ENCODE results near the gene METTL25. TPM values are rescaled to one million over a fixed set of nuclear protein-coding genes. Genes with fewer than 3 reads are reported as not detected.

METTL25 gene
- total RNA-seq, 2 donors from 2014 or later: 16.0 to 20.8 TPM

- Histone ChIP-seq H3K27ac (no peak overlapping the region), H3K27me3 (replicated peaks; ENCODE audit: insufficient read depth) (no peaks in the 10 kb centered on the region), H3K9me3 (no peaks in the 10 kb centered on the region), H3K36me3 (no peaks in the 10 kb centered on the region), H3K4me1 (replicated peaks) (no peaks in the 10 kb centered on the region), H3K4me3 (no peak overlapping the region)
- intact Hi-C loops (cut with DNase I): no loop called here
- DNase-seq (ENCODE audit: low spot score): no peak
- TF ChIP-seq POLR2A (IDR thresholded peaks at IDR 0.05) (no peak), CTCF (IDR thresholded peaks at IDR 0.05) (no peak), POLR2AphosphoS5 (IDR thresholded peaks at IDR 0.05) (no peak)
Measured at GRCh38 chr12:82470906-82471512, 112.7 kb downstream of the METTL25 start.

GRCh38 chr12:82473111-82473754 is 114.9 kb downstream of the METTL25 start:
- WGBS: 97% methylated on average over 8 of the region's 8 CpGs
- H3K4me1 ChIP-seq (replicated peaks): no peaks in the 10 kb centered on the region
- no peak for DNase-seq (ENCODE audit: low spot score)
- H3K27me3 ChIP-seq (replicated peaks; ENCODE audit: insufficient read depth): no peaks in the 10 kb centered on the region
- no peak for TF ChIP-seq POLR2AphosphoS5 (IDR thresholded peaks at IDR 0.05)
- TF ChIP-seq POLR2A (IDR thresholded peaks at IDR 0.05): no peak
- no peak for TF ChIP-seq CTCF (IDR thresholded peaks at IDR 0.05)
- H3K9me3 ChIP-seq: no peaks in the 10 kb centered on the region
- intact Hi-C loops (cut with DNase I): no loop called here
- H3K4me3 ChIP-seq: no peak overlapping the region
- H3K36me3 ChIP-seq: no peaks in the 10 kb centered on the region
- no peak overlapping the region for H3K27ac ChIP-seq

- Histone ChIP-seq H3K36me3 (no peaks in the 10 kb centered on the region), H3K27me3 (replicated peaks; ENCODE audit: insufficient read depth) (no peaks in the 10 kb centered on the region), H3K4me1 (replicated peaks) (no peaks in the 10 kb centered on the region), H3K4me3 (no peak overlapping the region), H3K27ac (no peak overlapping the region), H3K9me3 (no peaks in the 10 kb centered on the region)
- no peak for TF ChIP-seq POLR2A (IDR thresholded peaks at IDR 0.05)
- TF ChIP-seq CTCF (IDR thresholded peaks at IDR 0.05): no peak
- no peak for TF ChIP-seq POLR2AphosphoS5 (IDR thresholded peaks at IDR 0.05)
- DNase-seq (ENCODE audit: low spot score): no peak
- 100% methylated on average over 2 of the region's 2 CpGs for WGBS
- intact Hi-C loops (cut with DNase I): no loop called here
Measured at GRCh38 chr12:82474181-82474797, 116.0 kb downstream of the METTL25 start.

- no peaks in the 10 kb centered on the region for H3K4me1 ChIP-seq (replicated peaks)
- H3K27ac ChIP-seq: no peak overlapping the region
- DNase-seq (ENCODE audit: low spot score): no peak
- H3K36me3 ChIP-seq: no peaks in the 10 kb centered on the region
- no peaks in the 10 kb centered on the region for H3K27me3 ChIP-seq (replicated peaks; ENCODE audit: insufficient read depth)
- WGBS: 68% methylated on average over 2 of the region's 2 CpGs
- no peaks in the 10 kb centered on the region for H3K9me3 ChIP-seq
- TF ChIP-seq POLR2AphosphoS5 (IDR thresholded peaks at IDR 0.05) (no peak), POLR2A (IDR thresholded peaks at IDR 0.05) (no peak), CTCF (IDR thresholded peaks at IDR 0.05) (no peak)
- intact Hi-C loops (cut with DNase I): no loop called here
- H3K4me3 ChIP-seq: no peak overlapping the region
Measured at GRCh38 chr12:82474798-82475184, 116.5 kb downstream of the METTL25 start.

- intact Hi-C loops (cut with DNase I): no loop called here
- no peaks in the 10 kb centered on the region for H3K27me3 ChIP-seq (replicated peaks; ENCODE audit: insufficient read depth)
- DNase-seq (ENCODE audit: low spot score): no peak
- no peaks in the 10 kb centered on the region for H3K9me3 ChIP-seq
- no peak for TF ChIP-seq POLR2AphosphoS5 (IDR thresholded peaks at IDR 0.05)
- no peak for TF ChIP-seq CTCF (IDR thresholded peaks at IDR 0.05)
- no peak for TF ChIP-seq POLR2A (IDR thresholded peaks at IDR 0.05)
- H3K4me3 ChIP-seq: no peak overlapping the region
- H3K4me1 ChIP-seq (replicated peaks): no peaks in the 10 kb centered on the region
- 90% methylated on average over 1 of the region's 1 CpG for WGBS
- no peaks in the 10 kb centered on the region for H3K36me3 ChIP-seq
- no peak overlapping the region for H3K27ac ChIP-seq
Measured at GRCh38 chr12:82475211-82475610, 116.9 kb downstream of the METTL25 start.
